Glutamatergic neuron (in vitro differentiated cells): ENCODE data around the gene TGFB2. TPM values are rescaled to one million over a fixed set of nuclear protein-coding genes. Genes with fewer than 3 reads are reported as not detected.

Experiments used
- DNase-seq: peaks from one replicate; pipeline ENCODE4 v3.0.0; 2022
- H3K27ac Mint-ChIP-seq: one replicate; pipeline ENCODE4 v1.8.0; 2020; ENCODE audit warnings: mild to moderate bottlenecking, mixed read lengths, inconsistent platforms; ENCODE audit not compliant: unreplicated experiment
- H3K27me3 Mint-ChIP-seq: one replicate; pipeline ENCODE4 v1.8.0; 2020; ENCODE audit warnings: mild to moderate bottlenecking, moderate library complexity, mixed read lengths, inconsistent platforms; ENCODE audit not compliant: unreplicated experiment
- H3K36me3 Mint-ChIP-seq: one replicate; pipeline ENCODE4 v1.8.0; 2020; ENCODE audit warnings: mild to moderate bottlenecking, mixed read lengths, inconsistent platforms; ENCODE audit not compliant: unreplicated experiment
- H3K4me1 Mint-ChIP-seq: one replicate; pipeline ENCODE4 v1.8.0; 2020; ENCODE audit warnings: mild to moderate bottlenecking, low read depth, mixed read lengths, inconsistent platforms; ENCODE audit not compliant: unreplicated experiment
- H3K4me3 Mint-ChIP-seq: one replicate; pipeline ENCODE4 v1.8.0; 2020; ENCODE audit warnings: mild to moderate bottlenecking, mixed read lengths, inconsistent platforms; ENCODE audit not compliant: unreplicated experiment
- H3K9me3 Mint-ChIP-seq: one replicate; pipeline ENCODE4 v1.8.0; 2020; ENCODE audit warnings: mild to moderate bottlenecking, moderate library complexity, mixed read lengths, inconsistent platforms; ENCODE audit not compliant: unreplicated experiment
- total RNA-seq: library from RNA; stranded (reverse); fragmentation: NEBNext Ultra II Directional; extraction: Animal tissue kit (Norgen Biotek cat#: 25700); gene quantifications from one replicate; pipeline ENCODE4 v1.2.1, GENCODE V29; 2021; ENCODE audit not compliant: unreplicated experiment
- TF ChIP-seq, protein P1 (sequence below): fragments of 200-600 bp; sonication (generic); IDR thresholded peaks from one replicate; pipeline ENCODE4 v1.5.0; 2021; ENCODE audit not compliant: partially characterized antibody, unreplicated experiment

Gene TGFB2
- total RNA-seq, 1 donor from 2014 or later = 2.0 TPM

DNA sequence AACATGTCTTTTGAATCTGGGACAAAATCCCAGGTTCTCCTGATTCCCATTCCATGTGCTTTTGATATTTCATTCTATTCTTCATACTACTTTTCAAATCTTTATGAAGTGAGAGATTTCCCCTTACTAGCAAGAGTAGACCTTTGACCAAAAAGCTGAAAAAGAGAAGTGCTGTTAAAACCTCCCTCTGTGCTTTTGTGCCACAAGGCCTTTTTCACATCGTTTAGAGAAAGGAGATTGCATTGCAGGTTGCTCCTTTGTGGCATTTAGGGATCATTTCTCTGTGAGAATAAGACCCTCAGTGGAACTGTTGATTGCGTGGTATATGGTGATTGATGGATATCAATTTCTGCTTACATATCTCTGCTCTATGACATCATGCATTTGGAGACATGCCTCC, 148.8 kb downstream of the TGFB2 start:
- Mint-ChIP-seq H3K27me3 (no peaks in the 10 kb centered on the region), H3K9me3 (no peaks in the 10 kb centered on the region), H3K4me1 (peaks cover 2% of the 10 kb centered on the region), H3K36me3 (no peaks in the 10 kb centered on the region), H3K27ac (no peak overlapping the region), H3K4me3 (no peak overlapping the region)
- DNase-seq = no peak
- TF ChIP-seq, protein P1, sequence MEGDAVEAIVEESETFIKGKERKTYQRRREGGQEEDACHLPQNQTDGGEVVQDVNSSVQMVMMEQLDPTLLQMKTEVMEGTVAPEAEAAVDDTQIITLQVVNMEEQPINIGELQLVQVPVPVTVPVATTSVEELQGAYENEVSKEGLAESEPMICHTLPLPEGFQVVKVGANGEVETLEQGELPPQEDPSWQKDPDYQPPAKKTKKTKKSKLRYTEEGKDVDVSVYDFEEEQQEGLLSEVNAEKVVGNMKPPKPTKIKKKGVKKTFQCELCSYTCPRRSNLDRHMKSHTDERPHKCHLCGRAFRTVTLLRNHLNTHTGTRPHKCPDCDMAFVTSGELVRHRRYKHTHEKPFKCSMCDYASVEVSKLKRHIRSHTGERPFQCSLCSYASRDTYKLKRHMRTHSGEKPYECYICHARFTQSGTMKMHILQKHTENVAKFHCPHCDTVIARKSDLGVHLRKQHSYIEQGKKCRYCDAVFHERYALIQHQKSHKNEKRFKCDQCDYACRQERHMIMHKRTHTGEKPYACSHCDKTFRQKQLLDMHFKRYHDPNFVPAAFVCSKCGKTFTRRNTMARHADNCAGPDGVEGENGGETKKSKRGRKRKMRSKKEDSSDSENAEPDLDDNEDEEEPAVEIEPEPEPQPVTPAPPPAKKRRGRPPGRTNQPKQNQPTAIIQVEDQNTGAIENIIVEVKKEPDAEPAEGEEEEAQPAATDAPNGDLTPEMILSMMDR = no peak

Other genes starting within 250 kb of the TGFB2 start
- gene RRP15, start 60.0 kb upstream of the TGFB2 start, total RNA-seq = 18.0 TPM